ENCODE measurements around the gene XRN2. TPM values are rescaled to one million over a fixed set of nuclear protein-coding genes. Genes with fewer than 3 reads are reported as not detected.
A peak's percentile ranks its signal among the peaks of the same experiment; 100 is the strongest.

The XRN2 gene
- polyA plus RNA-seq, 2 of the 4 experiments (the other 2 are of a cell fraction) = 125 to 192 TPM

GRCh38 chr20:21394551-21394950 is 91.4 kb downstream of the XRN2 start:
- TF ChIP-seq RFX5 (IDR thresholded peaks at IDR 0.05) = no peak
- no peak for TF ChIP-seq POLR2A (IDR thresholded peaks at IDR 0.05; ENCODE audit: low read length)
- TF ChIP-seq JUNB (IDR thresholded peaks at IDR 0.05) = no peak
- TF ChIP-seq MAFK (IDR thresholded peaks at IDR 0.05; ENCODE audit: partially characterized antibody) = no peak
- no peak for TF ChIP-seq RAD21 (conservative IDR thresholded peaks at IDR 0.05 in 1 of 2, IDR thresholded peaks at IDR 0.05 in 1 of 2)
- TF ChIP-seq EHMT2 (IDR thresholded peaks at IDR 0.05; ENCODE audit: low read depth) = no peak
- TF ChIP-seq HOXA7 (CRISPR knock-in tag; IDR thresholded peaks at IDR 0.05) = no peak
- no peak for TF ChIP-seq CEBPB (IDR thresholded peaks at IDR 0.05)
- TF ChIP-seq HOXB5 (CRISPR knock-in tag; IDR thresholded peaks at IDR 0.05) = no peak
- no peak for TF ChIP-seq RARB (CRISPR knock-in tag; IDR thresholded peaks at IDR 0.05)
- no peak for TF ChIP-seq ZC3H11A (IDR thresholded peaks at IDR 0.05)
- TF ChIP-seq HMGXB4 (CRISPR knock-in tag; IDR thresholded peaks at IDR 0.05; ENCODE audit: borderline replicate concordance) = no peak
- POLR2A ChIA-PET = no interaction called here
- FAIRE-seq = peak; percentile 67
- WGBS (ENCODE audit: missing lambda C conversion rate) = 33% methylated on average over 3 of the region's 3 CpGs
- peaks cover 5% of the 10 kb centered on the region; the same call in 2 of the 3 replicates for H3K4me1 ChIP-seq
- no peaks in the 10 kb centered on the region for H3K9me3 ChIP-seq
- no peak for ATAC-seq
- no peak overlapping the region for H3K27ac ChIP-seq
- H3K4me3 ChIP-seq = no peak overlapping the region
- CTCF ChIA-PET = interaction anchor here (1.0 kb wide), 1 partner anchor 111 kb away, joined by 3 read pairs; no protein-coding TSS in a partner anchor
- no peak for DNase-seq (ENCODE audit: low read depth in 1 of 2, low spot score in 1 of 2)
- no peak overlapping the region for H3K4me2 ChIP-seq

- DNase-seq (ENCODE audit: low read depth in 1 of 2, low spot score in 1 of 2) = no peak
- Histone ChIP-seq H3K4me2 (no peak overlapping the region), H3K9me3 (no peaks in the 10 kb centered on the region), H3K27ac (no peak overlapping the region), H3K4me1 (peaks cover 5% of the 10 kb centered on the region; the same call in 2 of the 3 replicates), H3K4me3 (no peak overlapping the region)
- TF ChIP-seq E2F6 (IDR thresholded peaks at IDR 0.05; ENCODE audit: borderline replicate concordance, low read depth) (no peak), HEYL (CRISPR knock-in tag; IDR thresholded peaks at IDR 0.05) (no peak), ZSCAN20 (CRISPR knock-in tag; IDR thresholded peaks at IDR 0.05) (no peak), NR3C1 (IDR thresholded peaks at IDR 0.05) (no peak), CBX8 (IDR thresholded peaks at IDR 0.05) (0 out of 2 replicates have a peak, but pooled peaks have one; percentile 63)
- 58% methylated on average over 6 of the region's 6 CpGs for WGBS (ENCODE audit: missing lambda C conversion rate)
- no peak for FAIRE-seq
- CTCF ChIA-PET = interaction anchor here (0.9 to 1.3 kb wide), 2 partner anchors 11 to 134 kb away, joined by 3 read pairs; no protein-coding TSS in a partner anchor
- no peak for ATAC-seq
- POLR2A ChIA-PET = no interaction called here
Measured at GRCh38 chr20:21395051-21395665, 92.0 kb downstream of the XRN2 start.

GRCh38 chr20:21395666-21396598 is 92.8 kb downstream of the XRN2 start:
- FAIRE-seq (no peak), DNase-seq (ENCODE audit: low read depth in 1 of 2, low spot score in 1 of 2) (no peak), ATAC-seq (no peak; a peak in 1 of 6 replicates)
- TF ChIP-seq JUN (IDR thresholded peaks at IDR 0.05) (no peak), MAFK (IDR thresholded peaks at IDR 0.05; ENCODE audit: partially characterized antibody) (no peak), CBX8 (IDR thresholded peaks at IDR 0.05) (no peak), HOXB5 (CRISPR knock-in tag; IDR thresholded peaks at IDR 0.05) (no peak), ZSCAN20 (CRISPR knock-in tag; IDR thresholded peaks at IDR 0.05) (no peak), HOXA7 (CRISPR knock-in tag; IDR thresholded peaks at IDR 0.05) (no peak), CHD4 (IDR thresholded peaks at IDR 0.05; ENCODE audit: borderline replicate concordance) (no peak), USF2 (IDR thresholded peaks at IDR 0.05) (no peak), FOSB (CRISPR knock-in tag; IDR thresholded peaks at IDR 0.05) (no peak), CEBPB (IDR thresholded peaks at IDR 0.05) (no peak), E2F6 (IDR thresholded peaks at IDR 0.05; ENCODE audit: borderline replicate concordance, low read depth) (no peak)
- peaks cover 5% of the 10 kb centered on the region; the same call in 2 of the 3 replicates for H3K4me1 ChIP-seq
- CTCF ChIA-PET = interaction anchor here (0.7 to 1.3 kb wide), 3 partner anchors 12 to 133 kb away, joined by 3 to 4 read pairs (median 3); no protein-coding TSS in a partner anchor
- H3K27ac ChIP-seq = no peak overlapping the region
- 78% methylated on average over 66 of the region's 103 CpGs for whole genome bisulfite sequencing (ENCODE audit: missing lambda C conversion rate)
- no peak overlapping the region; the same call in 2 of the 3 replicates for H3K4me3 ChIP-seq
- no peaks in the 10 kb centered on the region for H3K9me3 ChIP-seq
- H3K4me2 ChIP-seq = no peak overlapping the region; the same call in 2 of the 3 replicates
- POLR2A ChIA-PET = no interaction called here

Data from A549 (cell line).